NCI-H2171 treated with DMSO at 0.1 percent for 48 hours (cell line): ENCODE results near the gene SMARCA4.

Experiments
- DNase-seq: peaks from one replicate; lab custom pipeline; 2025; lab: John Stamatoyannopoulos, UW

Gene SMARCA4

GRCh38 chr19:11033763-11034162 is 72.9 kb downstream of the SMARCA4 start:
- DNase-seq: no peak

DNA sequence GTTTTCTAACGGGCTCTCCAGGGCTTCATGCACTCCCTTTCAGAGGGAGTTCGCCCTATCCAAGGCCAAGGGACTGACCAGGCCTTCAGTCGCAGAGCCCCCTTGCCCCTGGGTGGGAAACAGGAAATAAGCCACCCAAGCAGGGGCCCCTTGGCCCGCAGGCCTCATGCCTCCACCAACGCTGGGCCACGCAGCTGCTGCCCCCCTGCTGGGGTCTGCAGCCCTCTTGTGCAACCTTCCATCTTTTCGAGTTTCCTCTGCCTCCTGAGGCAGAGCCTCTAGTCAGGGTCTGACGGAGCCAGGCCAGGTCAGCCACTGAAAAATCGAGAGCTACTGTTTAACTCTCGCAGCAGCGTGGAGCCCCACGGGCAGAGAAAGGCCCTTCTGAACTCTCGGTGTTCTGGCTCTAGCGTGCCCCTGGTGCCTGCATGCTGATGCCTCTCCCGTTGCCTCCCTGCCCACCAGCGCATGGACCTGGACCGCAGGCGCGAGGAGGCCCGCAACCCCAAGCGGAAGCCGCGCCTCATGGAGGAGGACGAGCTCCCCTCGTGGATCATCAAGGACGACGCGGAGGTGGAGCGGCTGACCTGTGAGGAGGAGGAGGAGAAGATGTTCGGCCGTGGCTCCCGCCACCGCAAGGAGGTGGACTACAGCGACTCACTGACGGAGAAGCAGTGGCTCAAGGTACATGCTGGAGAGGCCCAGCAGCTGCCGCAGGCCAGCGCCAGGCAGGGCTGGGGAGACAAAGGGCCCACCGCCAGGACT is 73.8 kb downstream of the SMARCA4 start:
- DNase-seq: no peak

- peak; percentile 94 for DNase-seq
These were observed 74.9 kb downstream of the SMARCA4 start for GRCh38 chr19:11035441-11036377.

DNA sequence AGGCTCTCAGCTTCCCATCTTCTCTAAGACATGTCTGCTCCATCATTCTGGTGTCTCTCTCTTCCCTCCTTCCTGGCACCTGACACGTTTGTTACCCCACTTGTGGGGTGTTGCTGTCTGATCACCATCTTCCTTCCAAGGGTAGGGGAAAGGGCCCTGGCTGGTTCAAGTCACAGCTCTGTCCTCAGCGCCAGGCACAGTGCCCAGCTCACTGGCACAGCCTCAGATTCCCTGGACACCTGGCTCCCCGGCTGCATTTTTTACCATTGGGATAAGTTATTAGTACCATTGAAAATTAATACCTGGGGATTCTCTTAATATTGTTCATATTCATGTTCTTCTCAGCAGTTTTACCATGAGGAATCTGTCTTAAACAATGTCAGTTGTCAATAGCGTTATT is 77.7 kb downstream of the SMARCA4 start:
- no peak for DNase-seq

GRCh38 chr19:11041194-11041593 is 80.4 kb downstream of the SMARCA4 start:
- DNase-seq: no peak

GRCh38 chr19:11041966-11042627 is 81.3 kb downstream of the SMARCA4 start:
- no peak for DNase-seq

GRCh38 chr19:11044431-11044830 is 83.6 kb downstream of the SMARCA4 start:
- DNase-seq: no peak

DNA sequence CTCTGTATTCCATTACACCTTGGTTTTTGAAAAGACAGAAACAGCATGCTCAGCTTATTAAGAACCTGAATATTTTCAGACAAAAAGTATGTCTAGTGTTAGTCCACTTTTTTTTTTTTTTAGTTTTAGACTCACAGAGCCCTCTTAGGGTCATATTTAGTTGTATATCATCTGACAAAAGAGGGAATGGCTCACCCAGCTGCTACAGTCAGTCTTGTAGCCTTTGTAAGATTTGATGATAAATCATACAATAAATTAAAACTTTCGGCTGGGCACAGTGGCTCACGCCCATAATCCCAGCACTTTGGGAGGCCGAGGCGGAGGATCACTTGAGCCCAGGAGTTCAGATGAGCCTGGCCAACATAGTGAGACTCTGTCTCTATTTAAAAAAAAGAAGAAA is 84.7 kb downstream of the SMARCA4 start:
- DNase-seq: no peak

- DNase-seq: no peak
These were observed 86.0 kb downstream of the SMARCA4 start for GRCh38 chr19:11046605-11047354.

- no peak for DNase-seq
These were observed 87.0 kb downstream of the SMARCA4 start for GRCh38 chr19:11047866-11048265.

- no peak for DNase-seq
These were observed 89.7 kb downstream of the SMARCA4 start for GRCh38 chr19:11050323-11051114.

- DNase-seq: no peak
These were observed 93.0 kb downstream of the SMARCA4 start for GRCh38 chr19:11053817-11054195.

DNA sequence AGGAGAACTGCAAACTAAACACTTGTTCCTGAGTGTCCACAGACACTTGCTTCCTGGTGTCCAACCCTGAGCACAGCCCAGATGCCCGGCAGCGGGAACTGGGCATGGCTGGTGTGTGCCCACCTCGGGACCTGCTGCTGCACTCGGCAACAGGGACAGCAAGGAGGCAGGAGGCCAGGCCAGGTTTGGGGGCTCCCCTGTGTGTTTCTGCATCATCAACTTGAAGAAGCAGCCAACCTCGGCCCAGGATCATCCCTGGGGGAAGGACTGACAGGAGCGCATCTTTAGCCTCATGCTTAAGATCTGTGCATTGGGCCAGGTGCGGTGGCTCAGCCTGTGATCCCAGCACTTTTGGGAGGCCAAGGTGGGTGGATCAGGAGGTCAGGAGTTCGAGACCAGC is 93.4 kb downstream of the SMARCA4 start:
- no peak for DNase-seq

- DNase-seq: no peak
These were observed 93.8 kb downstream of the SMARCA4 start for GRCh38 chr19:11054628-11055027.

DNA sequence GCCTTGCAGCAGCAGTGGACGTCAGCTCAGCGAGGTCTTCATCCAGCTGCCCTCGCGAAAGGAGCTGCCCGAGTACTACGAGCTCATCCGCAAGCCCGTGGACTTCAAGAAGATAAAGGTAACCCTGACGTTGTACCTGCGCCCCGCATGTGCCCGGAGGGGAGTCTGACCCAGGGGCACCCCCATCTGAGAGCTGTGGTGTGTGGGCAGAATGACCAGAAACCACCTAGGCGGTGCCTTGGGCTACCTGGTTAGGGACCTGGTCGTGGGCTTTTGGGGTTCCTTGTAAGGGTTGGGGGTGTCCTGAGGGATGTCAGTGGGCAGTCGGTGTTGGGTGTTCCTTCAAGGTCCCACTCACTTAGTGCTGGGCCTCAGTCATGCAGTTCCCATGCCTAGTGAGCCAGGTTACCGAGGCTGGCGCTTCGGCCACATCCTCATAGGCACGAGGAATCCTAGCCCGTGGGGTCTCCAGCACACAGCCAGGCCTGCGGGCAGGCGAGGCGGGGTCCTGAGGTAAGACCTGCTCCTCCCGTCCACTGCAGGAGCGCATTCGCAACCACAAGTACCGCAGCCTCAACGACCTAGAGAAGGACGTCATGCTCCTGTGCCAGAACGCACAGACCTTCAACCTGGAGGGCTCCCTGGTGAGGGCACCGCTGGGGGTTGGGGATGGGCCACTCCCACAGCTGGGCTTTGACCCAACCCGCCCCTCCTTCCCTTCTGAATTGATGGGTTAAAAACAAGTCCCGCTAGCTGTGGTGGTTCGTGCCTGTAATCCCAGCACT is 97.6 kb downstream of the SMARCA4 start:
- no peak for DNase-seq

DNA sequence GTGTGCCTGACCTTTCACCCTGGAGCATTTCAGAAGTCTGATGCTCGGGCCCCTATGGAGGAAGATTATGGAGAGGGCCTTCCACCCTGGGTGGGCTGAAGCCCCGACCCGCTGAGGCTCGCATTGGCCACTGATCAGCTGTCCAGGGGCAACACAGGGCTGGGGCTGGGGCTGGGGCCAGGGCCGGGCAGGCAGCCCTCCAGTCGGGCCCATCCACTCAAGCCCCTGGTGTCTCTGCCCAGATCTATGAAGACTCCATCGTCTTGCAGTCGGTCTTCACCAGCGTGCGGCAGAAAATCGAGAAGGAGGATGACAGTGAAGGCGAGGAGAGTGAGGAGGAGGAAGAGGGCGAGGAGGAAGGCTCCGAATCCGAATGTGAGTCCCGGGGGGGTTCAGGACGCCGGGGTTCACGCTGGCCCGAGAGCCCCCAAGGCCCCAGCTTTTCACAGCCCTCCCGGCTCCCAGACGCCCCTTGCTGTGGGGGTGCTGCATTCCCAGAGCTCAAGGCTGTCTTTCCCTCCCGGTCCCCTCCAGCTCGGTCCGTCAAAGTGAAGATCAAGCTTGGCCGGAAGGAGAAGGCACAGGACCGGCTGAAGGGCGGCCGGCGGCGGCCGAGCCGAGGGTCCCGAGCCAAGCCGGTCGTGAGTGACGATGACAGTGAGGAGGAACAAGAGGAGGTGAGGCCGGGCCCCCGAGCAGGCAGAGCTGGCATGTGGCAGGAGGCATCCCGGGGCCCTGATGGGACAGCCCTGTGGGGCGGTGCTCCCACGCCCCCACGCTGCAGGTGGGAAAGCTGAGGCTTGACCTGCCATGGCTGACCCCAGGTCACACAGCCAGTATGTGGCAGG is 98.9 kb downstream of the SMARCA4 start:
- DNase-seq: no peak

DNA sequence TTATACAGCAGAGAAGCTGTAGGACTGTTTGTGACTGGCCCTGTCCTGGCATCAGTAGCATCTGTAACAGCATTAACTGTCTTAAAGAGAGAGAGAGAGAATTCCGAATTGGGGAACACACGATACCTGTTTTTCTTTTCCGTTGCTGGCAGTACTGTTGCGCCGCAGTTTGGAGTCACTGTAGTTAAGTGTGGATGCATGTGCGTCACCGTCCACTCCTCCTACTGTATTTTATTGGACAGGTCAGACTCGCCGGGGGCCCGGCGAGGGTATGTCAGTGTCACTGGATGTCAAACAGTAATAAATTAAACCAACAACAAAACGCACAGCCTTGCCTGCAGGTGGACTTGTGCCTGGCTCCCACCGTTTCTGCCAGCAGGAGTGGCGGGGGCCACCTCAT is 101.1 kb downstream of the SMARCA4 start:
- no peak for DNase-seq

DNA sequence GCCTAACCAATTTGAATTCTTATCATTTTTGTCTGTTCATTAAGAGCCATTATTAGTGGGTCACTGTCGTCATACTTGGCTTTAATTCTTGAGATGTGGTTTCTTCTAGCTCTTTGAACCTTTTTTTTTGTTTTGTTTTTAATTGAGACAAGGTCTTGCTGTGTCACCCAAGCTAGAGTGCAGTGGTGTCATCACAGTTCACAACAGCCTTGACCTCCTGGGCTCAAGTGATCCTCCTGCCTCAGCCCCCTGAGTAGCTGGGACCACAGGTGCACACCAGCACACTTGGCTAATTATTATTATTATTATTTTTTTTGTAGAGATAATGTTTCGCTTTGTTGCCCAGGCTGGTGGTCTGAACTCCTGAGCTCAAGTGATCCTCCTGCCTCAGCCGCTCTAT is 102.6 kb downstream of the SMARCA4 start:
- no peak for DNase-seq

GRCh38 chr19:11064831-11065303 is 104.0 kb downstream of the SMARCA4 start:
- DNase-seq: no peak
